Peyer's patch (tissue), 4 donors: ENCODE results near the gene WFS1.

Experiments used
- CTCF ChIP-seq, 6 experiments: fragments of 450-650 bp in 4 of 6; fragments of 200-600 bp in 2 of 6; sonication (generic) in 1 of 6; IDR thresholded peaks; one replicate each; pipeline ENCODE4 v1.5.1; 2017 to 2019; ENCODE audit warnings: antibody characterized with exemption in 6 of 6, mild to moderate bottlenecking in 3 of 6, moderate library complexity in 1 of 6
- POLR2A ChIP-seq, 2 donors: fragments of 450-650 bp; IDR thresholded peaks; one replicate each; pipeline ENCODE4 v1.5.1; 2017; ENCODE audit warnings: antibody characterized with exemption in 2 of 2, mild to moderate bottlenecking in 2 of 2, moderate library complexity in 2 of 2

- TF ChIP-seq CTCF (IDR thresholded peaks at IDR 0.05) (no peak), POLR2A (IDR thresholded peaks at IDR 0.05) (no peak)
These were observed 22.9 kb downstream of the WFS1 start for GRCh38 chr4:6292376-6293096.
